Vagina (tissue), 2 donors: ENCODE data around the gene NFIA.

ENCODE experiments used
- POLR2AphosphoS5 ChIP-seq, 2 donors: sonication (generic); formaldehyde crosslinking; IDR thresholded peaks; one replicate each; pipeline ENCODE4 v1.9.0; 2017; ENCODE audit warnings: antibody characterized with exemption in 2 of 2, mild to moderate bottlenecking in 2 of 2, low read depth in 1 of 2; ENCODE audit not compliant: insufficient read depth in 1 of 2
- TF ChIP-seq, protein P1 (sequence below), 3 experiments: fragments of 450-650 bp in 2 of 3; fragments of 200-600 bp in 1 of 3; sonication (generic) in 1 of 3; IDR thresholded peaks; one replicate each; pipeline ENCODE4 v1.5.1; 2017 to 2019; ENCODE audit warnings: antibody characterized with exemption in 3 of 3, mild to moderate bottlenecking in 2 of 3, moderate library complexity in 2 of 3

DNA sequence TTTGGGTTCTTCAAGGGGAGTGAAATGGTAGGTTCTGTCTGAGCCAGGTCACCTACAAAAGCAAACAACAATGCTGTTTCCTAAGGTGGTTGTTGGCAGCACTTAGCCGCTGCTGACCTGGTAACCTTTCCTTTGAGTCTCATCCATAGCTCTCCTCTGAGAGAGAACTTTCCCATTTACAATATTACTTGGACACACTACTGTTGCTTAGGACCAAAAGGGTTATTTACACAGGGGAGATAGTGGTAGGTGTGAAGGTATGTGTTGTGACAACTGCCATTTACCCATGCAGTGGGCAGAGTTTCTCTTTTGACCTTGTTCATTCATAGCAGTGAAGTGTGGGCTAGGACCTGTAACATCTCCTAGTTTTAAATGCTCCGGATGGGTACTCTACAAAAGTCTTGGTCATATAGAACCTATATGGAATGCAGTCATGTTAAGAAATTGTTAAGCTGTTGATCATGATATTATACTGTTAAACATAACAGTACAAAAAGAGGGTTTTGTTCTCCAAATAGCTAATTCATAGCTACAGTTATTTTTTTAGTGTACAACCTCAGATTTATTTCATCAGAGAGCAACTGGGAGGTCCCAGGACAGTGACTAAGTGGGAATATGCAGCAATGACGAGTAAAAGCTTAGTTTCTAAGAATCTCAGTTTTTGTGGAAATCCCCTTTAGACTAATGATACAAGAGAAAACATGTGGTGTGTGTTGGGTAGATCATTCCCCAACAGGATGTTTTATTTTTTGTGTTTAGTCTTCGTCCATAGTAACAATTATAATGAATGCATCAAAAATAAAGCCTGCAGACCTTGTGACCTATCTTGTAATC lies 219.7 kb downstream of the NFIA start:
- TF ChIP-seq, protein P1, sequence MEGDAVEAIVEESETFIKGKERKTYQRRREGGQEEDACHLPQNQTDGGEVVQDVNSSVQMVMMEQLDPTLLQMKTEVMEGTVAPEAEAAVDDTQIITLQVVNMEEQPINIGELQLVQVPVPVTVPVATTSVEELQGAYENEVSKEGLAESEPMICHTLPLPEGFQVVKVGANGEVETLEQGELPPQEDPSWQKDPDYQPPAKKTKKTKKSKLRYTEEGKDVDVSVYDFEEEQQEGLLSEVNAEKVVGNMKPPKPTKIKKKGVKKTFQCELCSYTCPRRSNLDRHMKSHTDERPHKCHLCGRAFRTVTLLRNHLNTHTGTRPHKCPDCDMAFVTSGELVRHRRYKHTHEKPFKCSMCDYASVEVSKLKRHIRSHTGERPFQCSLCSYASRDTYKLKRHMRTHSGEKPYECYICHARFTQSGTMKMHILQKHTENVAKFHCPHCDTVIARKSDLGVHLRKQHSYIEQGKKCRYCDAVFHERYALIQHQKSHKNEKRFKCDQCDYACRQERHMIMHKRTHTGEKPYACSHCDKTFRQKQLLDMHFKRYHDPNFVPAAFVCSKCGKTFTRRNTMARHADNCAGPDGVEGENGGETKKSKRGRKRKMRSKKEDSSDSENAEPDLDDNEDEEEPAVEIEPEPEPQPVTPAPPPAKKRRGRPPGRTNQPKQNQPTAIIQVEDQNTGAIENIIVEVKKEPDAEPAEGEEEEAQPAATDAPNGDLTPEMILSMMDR (IDR thresholded peaks at IDR 0.05): no peak
- TF ChIP-seq POLR2AphosphoS5 (IDR thresholded peaks at IDR 0.05; ENCODE audit: insufficient read depth in 1 of 2, low read depth in 1 of 2): peak in 1 of 2 donors; percentile 37
